Loucy (cell line): ENCODE data around the gene AIFM2.

Experiments used
- EZH2phosphoT487 ChIP-seq: fragments of 200-600 bp; IDR thresholded peaks from 2 replicates; pipeline ENCODE4 v1.6.1; 2018; ENCODE audit warnings: antibody characterized with exemption, mild to moderate bottlenecking, moderate library complexity, borderline replicate concordance
- TF ChIP-seq, protein P1 (sequence below): fragments of 200-600 bp; sonication (generic); conservative IDR thresholded peaks from 2 replicates; pipeline ENCODE4 v1.5.1; 2014; ENCODE audit warnings: mild to moderate bottlenecking, antibody characterized with exemption, low read length

DNA sequence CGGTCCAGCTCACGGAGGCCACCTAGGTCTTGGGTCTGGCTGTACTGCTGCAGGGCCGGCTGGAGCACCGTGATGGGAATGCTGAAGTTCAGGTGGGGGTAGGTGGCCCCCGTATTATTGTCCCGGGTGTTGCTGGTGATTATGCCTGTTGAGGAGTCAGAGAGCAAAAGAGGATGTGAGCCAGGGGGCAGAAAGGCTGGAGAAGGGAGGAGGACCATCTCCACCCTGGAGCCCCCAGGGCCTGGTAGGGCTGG lies 7.3 kb upstream of the AIFM2 start:
- TF ChIP-seq, protein P1, sequence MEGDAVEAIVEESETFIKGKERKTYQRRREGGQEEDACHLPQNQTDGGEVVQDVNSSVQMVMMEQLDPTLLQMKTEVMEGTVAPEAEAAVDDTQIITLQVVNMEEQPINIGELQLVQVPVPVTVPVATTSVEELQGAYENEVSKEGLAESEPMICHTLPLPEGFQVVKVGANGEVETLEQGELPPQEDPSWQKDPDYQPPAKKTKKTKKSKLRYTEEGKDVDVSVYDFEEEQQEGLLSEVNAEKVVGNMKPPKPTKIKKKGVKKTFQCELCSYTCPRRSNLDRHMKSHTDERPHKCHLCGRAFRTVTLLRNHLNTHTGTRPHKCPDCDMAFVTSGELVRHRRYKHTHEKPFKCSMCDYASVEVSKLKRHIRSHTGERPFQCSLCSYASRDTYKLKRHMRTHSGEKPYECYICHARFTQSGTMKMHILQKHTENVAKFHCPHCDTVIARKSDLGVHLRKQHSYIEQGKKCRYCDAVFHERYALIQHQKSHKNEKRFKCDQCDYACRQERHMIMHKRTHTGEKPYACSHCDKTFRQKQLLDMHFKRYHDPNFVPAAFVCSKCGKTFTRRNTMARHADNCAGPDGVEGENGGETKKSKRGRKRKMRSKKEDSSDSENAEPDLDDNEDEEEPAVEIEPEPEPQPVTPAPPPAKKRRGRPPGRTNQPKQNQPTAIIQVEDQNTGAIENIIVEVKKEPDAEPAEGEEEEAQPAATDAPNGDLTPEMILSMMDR: no peak
- no peak for TF ChIP-seq EZH2phosphoT487
